Islet precursor cell (in vitro differentiated cells): Measurements from ENCODE around the gene PAFAH1B2.
"Not testable (repeated sequence)": the region's sequence is repeated elsewhere in the genome, so short reads cannot be mapped to it uniquely, and the experiment has no call there.

ENCODE experiments used
- DNase-seq: peaks from one replicate; pipeline ENCODE4 v3.0.0-alpha.2; 2018

The PAFAH1B2 gene

DNA sequence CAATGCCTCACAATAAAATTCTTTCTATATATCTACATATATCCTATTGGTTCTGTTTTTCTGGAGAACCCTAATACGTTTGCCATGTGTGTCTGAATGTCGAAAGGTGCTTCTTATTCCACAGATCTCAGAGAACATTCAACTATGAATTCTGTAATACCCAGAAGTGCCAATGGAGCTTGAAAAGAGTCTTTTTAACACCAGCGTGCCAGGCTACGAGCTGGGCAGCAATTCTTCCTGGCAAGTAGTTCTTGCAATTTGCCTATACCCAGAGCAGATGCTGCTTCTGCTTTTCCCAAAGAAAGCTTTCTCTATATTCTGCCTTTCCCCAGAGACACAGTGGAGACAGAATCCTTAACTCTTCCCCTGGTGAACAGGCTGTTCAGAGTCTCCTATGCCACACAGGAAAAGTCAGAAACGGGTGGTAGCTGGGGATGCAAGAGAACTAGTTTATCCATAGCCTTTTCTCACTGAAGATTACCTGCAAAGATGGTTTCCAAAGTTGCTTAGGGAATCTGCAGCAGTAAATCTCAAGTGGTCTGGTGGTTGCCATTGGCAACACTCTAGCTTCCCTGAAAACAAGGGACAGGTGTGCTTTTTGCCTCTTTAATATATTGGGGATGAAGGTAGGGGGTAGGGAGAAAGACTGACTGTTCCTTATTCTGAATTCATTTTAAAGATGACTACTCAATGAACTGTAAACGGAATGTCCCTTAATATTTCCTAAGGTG, 16.8 kb upstream of the PAFAH1B2 start:
- DNase-seq, result no peak

DNA sequence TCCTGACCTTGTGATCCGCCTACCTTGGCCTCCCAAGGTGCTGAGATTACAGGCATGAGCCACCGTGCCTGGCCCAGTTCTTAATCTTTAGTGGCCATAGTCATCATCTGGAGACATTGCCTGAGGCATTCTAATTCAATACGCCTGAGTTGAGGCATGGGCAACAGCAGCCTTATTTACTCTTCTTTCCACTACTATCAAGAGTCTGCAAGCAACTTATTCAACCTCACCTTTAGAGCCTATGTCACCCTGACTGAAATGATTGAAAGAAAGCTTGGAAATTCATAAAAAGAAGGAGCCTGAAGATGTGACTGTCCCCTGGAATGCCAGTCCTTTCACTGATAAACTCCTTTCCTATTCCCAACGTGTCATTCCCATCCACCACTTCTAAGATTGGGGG, 15.8 kb upstream of the PAFAH1B2 start:
- no peak for DNase-seq

DNA sequence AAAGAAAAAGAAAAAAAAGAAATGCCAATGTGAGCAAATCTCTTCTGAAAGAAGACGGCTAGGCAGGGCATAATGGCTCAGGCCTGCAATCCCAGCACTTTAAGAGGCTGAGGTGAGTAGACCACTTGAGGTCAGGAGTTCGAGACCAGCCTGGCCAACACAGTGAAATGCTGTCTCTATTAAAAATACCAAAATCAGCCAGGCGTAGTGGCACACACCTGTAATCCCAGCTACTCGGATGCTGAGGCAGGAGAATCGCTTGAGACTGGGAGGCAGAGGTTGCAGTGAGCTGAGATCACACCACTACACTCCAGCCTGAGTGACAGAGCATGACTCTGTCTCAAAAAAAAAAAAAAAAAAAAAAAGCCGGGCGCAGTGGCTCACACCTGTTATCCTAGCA, 13.7 kb upstream of the PAFAH1B2 start:
- not testable (repeated sequence) for DNase-seq

DNA sequence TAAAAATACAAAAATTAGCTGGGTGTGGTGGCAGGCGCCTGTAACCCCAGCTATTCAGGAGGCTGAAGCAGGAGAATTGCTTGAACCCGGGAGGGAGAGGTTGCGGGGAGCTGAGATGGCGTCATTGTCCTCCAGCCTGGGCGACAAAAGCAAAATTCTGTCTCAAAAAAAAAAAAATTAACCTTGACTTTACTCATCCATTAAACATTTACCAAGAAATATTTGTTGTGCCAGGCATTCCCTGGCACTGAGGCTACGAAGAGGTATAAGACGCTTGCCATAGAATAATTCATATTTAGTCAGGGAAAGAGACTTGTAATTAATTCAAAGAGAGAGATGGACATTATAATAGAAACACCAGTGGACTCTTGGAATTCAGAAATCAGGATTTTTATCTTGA, 13.2 kb upstream of the PAFAH1B2 start:
- DNase-seq, result no peak

DNA sequence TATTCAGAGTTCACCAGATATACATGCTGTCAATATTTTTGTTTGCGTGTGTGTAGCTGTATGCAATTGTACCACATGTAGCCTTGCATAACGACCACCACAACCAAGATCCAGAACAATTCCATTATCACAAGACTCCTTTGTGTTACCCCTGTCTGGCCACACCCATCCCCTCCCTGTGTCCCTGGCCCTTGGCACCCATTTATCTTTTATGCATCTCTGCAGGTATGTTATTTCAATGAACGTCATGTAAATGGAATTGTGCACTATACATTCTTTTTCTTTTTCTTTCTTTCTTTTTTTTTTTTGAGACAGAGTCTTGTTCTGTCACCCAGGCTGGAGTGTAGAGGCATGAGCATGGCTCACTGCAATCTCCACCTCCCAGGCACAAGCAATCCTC, 9.7 kb upstream of the PAFAH1B2 start:
- DNase-seq, result no peak

DNA sequence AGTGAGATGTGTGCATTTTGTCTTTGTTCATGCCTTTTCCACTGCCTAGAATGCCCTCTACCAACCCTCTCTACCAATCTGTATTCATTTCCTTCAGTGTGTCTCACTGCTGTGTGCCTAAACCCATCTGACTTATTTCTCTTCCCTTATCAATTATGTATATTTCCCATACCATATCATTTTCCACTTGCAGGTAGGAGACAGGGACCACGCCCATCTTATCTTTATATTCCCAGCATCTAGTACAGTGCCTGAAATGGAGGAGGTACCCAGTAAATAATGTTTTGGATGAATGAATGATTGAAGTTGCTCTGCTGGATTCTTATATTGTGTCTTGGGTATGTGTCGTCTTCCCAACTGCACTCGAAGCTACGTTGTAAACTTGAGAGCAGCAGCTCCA, 9.1 kb upstream of the PAFAH1B2 start:
- DNase-seq, result not testable (repeated sequence)

DNA sequence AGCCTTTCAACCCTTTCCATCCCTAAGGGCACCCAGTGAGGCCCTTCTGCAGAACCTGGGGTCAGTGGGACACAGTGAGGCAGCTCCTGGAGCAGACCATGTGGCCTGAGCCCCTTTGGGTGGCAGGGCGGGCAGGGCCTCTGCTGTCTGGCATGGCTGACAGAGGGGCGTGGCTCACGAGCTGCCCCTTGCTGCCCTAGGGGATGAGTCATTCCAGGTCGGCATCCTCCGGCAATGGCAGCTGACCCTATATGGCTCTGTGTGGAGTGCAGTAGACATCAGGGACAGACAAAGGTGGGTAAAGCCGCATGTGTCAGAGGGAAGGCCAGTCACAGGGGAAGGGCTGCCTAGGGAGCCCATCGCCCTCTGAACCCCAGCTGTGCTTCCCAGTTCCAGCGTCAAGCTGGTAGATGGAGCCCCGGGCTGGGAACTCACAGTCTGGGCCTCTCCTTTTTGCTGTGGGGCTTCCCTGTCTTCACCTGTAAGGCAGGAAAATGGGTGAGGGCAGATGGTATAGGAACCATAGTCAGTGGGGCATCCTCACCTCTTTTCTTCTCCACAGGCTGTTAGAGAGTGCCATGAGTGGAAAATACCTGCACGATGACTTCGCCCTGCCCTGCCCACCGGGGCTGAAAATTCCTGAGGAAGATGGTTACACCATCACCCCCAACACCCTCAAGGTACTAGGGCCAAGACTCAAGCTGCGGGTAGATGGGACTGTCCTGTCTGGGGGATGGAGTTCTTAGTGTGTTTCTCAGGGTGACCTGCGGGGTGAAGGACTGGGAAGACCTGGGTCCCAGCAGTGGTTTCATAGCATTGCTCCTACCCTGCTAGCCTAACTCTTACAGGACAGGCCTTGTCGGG, 6.6 kb upstream of the PAFAH1B2 start:
- DNase-seq, result not testable (repeated sequence)

DNA sequence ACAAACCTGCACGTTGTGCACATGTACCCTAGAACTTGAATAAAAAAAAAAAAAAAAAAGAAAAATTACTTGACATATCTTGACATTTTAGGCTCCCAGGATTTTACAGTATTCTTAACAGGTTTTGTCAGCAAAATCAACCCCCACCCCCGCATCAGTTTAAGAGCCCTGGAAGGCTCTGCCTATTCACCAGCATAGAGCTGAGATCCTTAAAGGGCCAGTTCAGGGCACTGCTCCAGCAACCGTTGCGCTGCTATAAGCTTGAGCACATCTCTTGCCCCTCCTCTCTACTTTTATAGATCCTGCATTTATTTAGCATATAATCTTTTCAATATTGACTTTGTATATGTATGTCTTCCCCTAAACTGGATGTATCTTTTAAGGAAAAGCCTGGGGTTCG, 697 bp upstream of the PAFAH1B2 start:
- no peak for DNase-seq

DNA sequence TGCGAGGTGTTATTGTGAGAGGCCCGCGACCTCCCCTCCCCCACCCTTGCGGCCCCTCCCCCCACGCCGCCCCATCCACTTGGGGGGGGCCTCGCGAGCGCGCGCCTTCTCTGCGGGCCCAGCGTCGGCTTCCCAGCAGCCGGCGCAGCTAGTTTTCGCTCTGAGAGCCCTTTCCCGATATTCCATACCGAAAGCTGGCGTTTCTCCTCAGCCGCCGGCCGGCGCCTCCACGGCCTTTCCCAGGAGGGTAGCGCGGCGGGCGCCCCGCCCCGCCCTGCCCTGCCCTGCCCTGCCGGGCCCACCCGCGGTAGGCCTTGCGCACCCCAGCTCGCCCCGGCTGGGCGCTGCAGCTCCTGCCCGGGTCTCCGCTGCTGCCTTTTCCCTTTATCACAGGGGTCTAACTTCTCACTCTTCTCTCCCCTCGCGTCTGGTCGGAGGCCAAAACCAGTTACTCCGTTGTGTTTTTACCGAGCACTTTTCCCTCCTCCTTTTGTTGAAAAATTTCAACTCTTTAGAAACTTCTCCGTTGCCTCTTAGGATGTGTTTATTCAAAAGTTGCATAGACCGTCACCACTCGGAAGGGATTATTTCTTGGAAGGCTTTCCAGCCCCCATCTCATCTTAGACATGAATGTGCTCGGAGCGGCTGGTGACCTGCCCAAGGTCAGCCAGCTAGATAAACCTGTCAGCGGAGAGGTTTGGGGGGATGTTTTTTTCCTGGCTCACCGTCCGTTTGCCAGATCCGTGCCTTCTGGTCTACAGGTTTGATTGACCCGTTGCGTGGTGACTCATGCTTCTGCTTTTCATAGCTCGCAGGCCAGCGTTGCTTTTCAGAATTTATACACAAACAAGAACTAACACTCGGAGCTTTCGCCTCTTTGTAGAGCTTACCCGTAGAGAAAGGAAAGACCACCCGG, 648 bp downstream of the PAFAH1B2 start:
- DNase-seq, result peak; percentile 81

DNA sequence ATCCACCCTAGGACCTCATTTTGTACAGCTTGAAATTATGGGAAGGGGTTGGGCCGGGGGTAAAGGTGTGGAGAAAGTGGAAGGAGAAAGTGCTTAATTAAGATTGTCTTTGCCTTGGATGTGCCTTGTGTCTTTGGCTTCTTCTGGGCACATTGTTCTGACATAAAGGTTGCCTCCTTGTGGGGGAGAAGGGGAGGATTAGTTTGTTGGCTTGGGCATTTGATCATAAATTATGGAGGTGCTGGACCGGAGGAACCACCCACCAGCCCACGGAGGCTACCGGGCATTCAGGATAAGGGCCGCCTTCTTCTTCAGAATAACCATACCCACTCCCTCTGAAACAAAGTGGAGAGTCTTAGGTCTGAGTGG, 1.3 kb downstream of the PAFAH1B2 start:
- no peak for DNase-seq

DNA sequence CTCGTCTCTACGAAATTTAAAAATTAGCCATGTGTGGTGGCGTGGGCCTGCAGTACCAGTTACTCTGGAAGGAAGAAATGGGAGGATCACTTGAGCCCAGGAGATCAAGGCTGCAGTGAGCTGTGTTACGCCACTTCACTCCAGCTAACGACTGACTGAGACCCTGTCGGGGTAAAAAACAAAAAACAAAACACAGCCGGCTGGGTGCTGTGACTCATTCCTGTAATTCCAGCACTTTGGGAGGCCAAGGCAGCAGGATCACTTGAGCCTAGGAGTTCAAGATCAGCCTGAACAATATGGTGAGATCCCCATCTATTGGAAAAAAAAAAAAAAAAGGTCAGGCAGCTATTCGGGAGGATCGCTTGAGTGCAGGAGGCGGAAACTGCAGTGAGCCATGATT, 2.4 kb downstream of the PAFAH1B2 start:
- peak; percentile 79 for DNase-seq

DNA sequence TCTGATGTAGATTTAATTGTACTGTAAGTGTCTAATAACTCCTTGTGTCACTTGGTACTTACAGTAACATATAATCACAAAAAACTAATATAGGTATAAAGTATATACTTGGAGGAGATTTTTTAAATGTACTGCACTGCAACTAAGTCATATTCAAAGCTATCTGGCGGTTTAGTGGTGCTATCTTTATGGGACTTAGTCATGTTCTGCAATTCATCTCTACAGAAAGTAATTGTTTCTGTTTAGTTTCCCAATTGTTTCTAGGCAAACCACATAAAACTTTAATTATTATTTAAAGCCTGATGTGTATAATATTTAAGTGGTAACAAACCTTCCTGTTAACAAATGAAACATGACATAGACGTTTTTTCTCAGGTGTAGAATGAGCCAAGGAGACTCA, 8.0 kb downstream of the PAFAH1B2 start:
- no peak for DNase-seq

DNA sequence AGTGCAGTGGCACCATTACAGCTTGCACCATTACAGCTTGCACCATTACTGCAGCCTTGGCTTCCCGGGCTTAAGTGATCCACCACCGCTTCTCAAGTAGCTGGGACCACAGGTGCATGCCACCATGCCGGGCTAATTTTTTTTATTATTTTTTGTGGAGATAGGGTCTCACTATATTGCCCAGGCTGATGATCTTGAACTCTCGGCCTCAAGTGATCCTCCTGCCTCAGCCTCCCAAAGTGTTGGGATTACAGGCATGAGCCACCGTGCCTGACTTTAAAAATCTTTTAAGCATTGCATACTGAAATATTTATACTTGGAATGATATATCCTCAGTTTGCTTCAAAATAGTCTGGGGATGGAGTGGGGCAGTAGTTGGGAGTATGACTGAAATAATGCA, 10.4 kb downstream of the PAFAH1B2 start:
- no peak for DNase-seq

DNA sequence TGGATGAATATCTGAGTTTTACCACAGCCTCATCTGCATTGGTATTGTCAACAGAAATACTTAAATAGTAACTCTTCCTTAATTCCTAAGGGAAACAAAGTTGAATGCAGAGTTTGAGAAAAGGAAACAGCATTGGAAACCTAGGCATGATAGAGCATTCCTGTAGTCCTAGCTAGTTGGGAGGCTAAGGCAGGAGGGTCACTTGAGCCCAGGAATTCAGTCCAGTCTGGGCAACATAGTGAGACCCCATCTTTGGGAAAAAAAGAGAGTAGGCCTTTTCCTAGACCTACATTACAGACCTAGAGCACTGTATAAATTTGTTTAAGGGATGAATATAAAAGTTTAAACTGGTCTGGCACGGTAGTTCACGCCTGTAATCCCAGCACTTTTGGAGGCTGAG, 13.4 kb downstream of the PAFAH1B2 start:
- DNase-seq, result no peak

DNA sequence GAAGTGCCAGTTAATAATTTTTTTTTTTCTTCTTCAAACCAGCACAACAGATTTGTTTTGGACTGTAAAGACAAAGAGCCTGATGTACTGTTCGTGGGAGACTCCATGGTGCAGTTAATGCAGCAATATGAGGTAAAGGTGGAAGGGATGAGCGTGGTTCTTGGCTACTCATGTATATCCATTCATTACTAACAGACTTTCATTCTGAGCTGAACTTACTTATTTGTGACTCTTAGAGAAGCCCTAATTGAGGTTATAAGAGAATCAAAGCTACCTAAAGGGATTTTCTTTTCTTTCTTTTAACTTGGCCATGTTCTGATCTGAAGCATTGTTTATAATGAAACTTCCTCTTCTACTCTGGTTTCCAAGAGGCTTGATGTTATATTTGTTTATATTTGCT, 15.8 kb downstream of the PAFAH1B2 start:
- no peak for DNase-seq

DNA sequence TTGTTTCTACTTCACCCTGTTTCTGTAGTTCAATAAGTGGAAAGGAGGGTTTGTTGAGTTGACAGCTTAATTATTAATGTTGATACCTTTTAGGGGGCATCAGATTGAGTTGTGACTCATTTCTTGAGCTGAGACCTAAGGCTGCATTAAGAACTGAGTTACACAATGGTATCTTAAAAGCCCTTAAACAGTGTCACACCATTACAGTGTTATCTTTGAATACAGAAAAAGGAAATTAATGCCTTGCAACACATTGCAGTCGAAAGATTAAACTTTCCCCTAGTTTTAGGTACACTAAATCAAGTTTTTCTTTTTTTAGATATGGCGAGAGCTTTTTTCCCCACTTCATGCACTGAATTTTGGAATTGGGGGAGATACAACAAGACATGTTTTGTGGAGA, 16.7 kb downstream of the PAFAH1B2 start:
- no peak for DNase-seq

DNA sequence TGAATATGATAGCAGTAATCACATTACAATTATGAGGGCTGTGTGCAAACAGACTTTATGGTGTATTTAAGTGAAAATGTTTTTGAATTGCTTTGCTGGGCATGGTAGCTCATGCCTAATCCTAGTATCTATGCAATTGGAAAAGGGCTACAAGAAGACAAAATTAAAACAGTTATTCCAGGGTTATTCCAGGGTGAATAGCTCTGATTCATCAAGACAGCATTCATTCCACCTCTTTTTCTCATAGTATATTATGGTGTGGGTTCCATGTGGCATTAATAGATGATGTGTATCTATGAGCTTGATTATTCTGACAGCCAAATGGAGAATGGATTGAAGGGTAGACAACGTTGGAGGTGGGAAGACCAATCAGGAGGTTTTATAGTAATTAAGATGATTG, 22.4 kb downstream of the PAFAH1B2 start:
- no peak for DNase-seq

DNA sequence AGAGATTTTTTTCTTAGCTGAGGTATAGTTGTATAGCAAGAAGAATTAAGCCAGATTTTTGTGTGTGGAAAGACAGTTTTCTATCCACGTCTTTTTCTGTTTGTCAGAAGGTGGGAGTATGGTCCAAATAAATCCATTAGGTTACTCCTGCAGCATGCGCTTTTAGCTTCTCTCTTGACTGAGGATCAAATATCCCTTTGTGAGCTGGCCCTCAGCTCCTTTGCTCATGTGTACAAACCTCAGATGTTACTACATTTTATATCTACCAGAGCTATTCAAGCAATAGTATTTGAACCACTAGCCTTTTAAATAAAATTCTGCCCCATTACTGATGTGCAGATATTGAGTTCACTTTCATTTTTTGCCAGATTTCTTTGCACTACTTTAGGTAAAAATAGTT, 25.6 kb downstream of the PAFAH1B2 start:
- no peak for DNase-seq

DNA sequence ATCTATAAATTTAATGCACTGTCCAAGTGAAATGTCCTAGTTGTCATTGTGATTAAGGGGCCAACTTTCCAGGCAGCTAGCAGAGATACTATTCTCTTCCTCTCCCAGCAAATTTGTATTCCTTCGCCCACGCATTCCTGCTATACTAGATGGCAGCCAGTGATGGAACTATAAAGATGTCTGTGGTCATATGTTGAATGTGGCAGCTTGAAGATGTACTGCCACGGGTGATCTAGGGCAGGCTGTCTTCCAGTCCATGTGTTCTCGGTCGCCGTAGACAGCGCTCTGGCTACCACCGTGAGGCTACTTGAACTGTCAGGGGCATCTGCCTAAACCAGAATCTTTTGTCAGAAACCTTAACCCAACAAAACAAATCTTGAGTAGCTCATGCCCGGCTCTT, 26.1 kb downstream of the PAFAH1B2 start:
- peak; percentile 52 for DNase-seq

DNA sequence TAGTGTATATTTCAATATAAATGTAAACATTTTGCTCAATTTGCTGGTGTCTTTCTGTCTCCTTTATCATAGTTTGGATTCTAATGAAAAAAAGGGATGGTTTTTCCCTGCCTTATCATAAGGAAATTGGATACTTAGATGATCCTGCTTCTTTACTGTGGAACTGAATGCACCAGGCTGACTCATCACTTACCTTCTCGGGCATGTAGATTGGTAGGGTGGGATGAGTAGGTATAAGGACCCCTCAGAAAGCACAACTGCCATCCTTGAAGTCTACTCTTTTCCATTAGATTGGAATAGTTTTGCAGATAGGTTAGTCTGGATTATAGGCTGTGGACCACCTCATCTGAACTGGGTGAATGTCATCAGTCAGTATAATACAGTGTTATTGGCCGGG, 26.9 kb downstream of the PAFAH1B2 start:
- DNase-seq, result no peak

DNA sequence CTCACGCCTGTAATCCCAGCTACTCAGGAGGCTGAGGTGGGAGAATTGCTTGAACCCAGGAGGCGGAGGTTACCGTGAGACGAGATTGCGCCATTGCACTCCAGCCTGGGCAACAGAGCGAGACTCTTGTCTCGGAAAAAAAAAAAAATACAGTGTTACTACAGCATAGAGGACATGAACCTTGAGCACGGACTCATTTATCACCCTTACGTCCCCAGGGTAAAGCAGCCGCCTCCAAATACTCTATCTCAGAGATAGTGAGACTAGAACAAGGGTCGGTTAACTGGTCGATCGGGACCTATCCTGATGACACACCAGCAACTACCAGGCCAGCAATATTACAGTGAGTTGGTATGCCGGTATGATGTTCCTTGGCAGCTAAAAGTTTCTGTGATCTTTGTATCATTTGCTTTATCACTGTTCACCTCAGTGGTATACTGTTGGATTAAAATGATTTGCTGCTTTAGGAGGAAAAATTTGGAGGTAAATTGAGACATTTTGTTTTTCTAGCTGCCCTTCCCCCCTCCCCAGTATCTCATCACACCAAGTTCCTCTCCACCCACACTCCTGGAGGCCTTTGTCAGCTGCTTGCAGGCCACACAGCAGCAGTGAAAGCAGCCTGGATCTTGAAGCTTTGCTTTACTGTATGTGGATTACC, 27.4 kb downstream of the PAFAH1B2 start:
- DNase-seq, result peak; percentile 73

DNA sequence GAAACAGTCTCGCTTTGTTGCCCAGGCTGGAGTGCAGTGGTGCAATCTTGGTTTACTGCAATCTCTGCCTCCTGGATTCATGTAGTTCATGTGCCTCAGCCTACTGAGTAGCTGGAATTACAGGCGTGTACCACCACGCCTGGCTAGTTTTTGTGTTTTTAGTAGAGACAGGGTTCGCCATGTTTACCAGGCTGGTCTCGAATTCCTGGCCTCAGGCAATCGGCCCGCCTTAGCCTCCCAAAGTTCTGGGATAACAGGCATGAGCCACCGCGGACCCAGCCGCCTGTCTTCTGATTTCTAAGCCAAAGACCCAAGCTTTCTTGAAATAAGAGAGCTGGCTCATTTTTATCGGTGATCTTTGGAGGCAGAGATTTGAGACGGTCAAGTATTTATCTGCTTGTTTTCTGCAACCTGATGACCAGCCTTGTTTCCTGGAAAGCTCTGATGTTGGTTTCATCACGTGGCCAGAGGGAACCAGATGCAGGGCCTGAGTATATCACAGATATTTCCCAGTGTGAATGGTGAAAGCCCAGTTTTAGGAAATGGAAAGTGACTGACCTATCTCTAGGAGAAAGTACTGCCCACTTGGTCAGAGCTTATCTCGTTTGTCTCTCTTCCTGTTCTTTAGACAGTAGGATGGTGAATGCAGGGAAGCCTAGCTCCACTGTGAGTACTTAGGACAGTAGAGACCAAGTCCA, 28.8 kb downstream of the PAFAH1B2 start:
- DNase-seq, result peak; percentile 64
